Measurements from ENCODE around the gene GFM1.

GRCh38 chr3:158702815-158703481, 58.6 kb downstream of the GFM1 start:
- no peak for TF ChIP-seq POLR2A (IDR thresholded peaks at IDR 0.05)
- no peak for TF ChIP-seq CTCF (IDR thresholded peaks at IDR 0.05)
